Caco-2 (cell line): ENCODE data around the gene RBM20. TPM values are rescaled to one million over a fixed set of nuclear protein-coding genes. Genes with fewer than 3 reads are reported as not detected.

Source experiments
- BruUV-seq: library from RNA; stranded (reverse); fragments of 400-500 nt; replicated peaks from 2 replicates; lab custom pipeline; 2021; lab: Mats Ljungman, UMichigan
- CTCF ChIA-PET: fragments of 300-600 bp; sonication (Branson Sonifier 250); formaldehyde crosslinking; loops from one replicate; lab custom pipeline; 2022; ENCODE audit warnings: antibody characterized with exemption; lab: Charles Lee
- POLR2A ChIA-PET: fragments of 300-600 bp; sonication (Branson Sonifier 250); formaldehyde crosslinking; loops from one replicate; lab custom pipeline; 2022; ENCODE audit warnings: antibody characterized with exemption; lab: Charles Lee
- DNase-seq, 2 experiments: peaks; one replicate each; pipeline versions ENCODE4 v3.0.0 to v3.0.0-alpha.2; 2020 to 2022
- H3K27me3 ChIP-seq: replicated peaks from 2 replicates; pipeline ENCODE4 v1.6.0; 2011; ENCODE audit warnings: low read length; ENCODE audit not compliant: control insufficient read depth, insufficient read depth
- H3K36me3 ChIP-seq: 2 replicates; pipeline ENCODE4 v1.5.1; 2011; ENCODE audit warnings: low read length; ENCODE audit not compliant: control insufficient read depth, insufficient read depth
- H3K4me1 ChIP-seq: fragments of 250-450 bp; sonication (Bioruptor Pico); 2 replicates; pipeline ENCODE4 v1.5.1; 2020; ENCODE audit warnings: mild to moderate bottlenecking
- H3K4me3 ChIP-seq: 2 replicates; pipeline ENCODE4 v1.5.1; 2011; ENCODE audit warnings: low read depth, mild to moderate bottlenecking, control low read depth, low read length
- H3K9me3 ChIP-seq: fragments of 250-450 bp; sonication (Bioruptor Pico); 2 replicates; pipeline ENCODE4 v1.5.1; 2020; ENCODE audit warnings: mild to moderate bottlenecking, moderate library complexity
- H3K27ac Mint-ChIP-seq: one replicate; pipeline ENCODE4 v1.8.0; 2022; ENCODE audit warnings: mixed read lengths; ENCODE audit not compliant: unreplicated experiment
- H3K27me3 Mint-ChIP-seq: one replicate; pipeline ENCODE4 v1.8.0; 2022; ENCODE audit warnings: mixed read lengths; ENCODE audit not compliant: insufficient read depth, unreplicated experiment
- H3K36me3 Mint-ChIP-seq: one replicate; pipeline ENCODE4 v1.8.0; 2022; ENCODE audit warnings: mild to moderate bottlenecking, mixed read lengths; ENCODE audit not compliant: insufficient read depth, unreplicated experiment
- H3K4me1 Mint-ChIP-seq: one replicate; pipeline ENCODE4 v1.8.0; 2022; ENCODE audit warnings: low read depth, mixed read lengths; ENCODE audit not compliant: unreplicated experiment
- H3K4me3 Mint-ChIP-seq: one replicate; pipeline ENCODE4 v1.8.0; 2022; ENCODE audit warnings: mild to moderate bottlenecking, moderate library complexity, mixed read lengths; ENCODE audit not compliant: unreplicated experiment
- H3K9me3 Mint-ChIP-seq: one replicate; pipeline ENCODE4 v1.8.0; 2022; ENCODE audit warnings: mixed read lengths; ENCODE audit not compliant: unreplicated experiment
- intact Hi-C: fragments of 100-400 bp; cut with micrococcal nuclease; formaldehyde crosslinking; loops from one replicate; pipeline ENCODE4 v1.10.0; 2022; ENCODE audit not compliant: unreplicated experiment
- total RNA-seq: library from RNA; stranded (reverse); gene quantifications from 2 replicates; pipeline ENCODE4 v1.2.3, GENCODE V29; 2022
- TF ChIP-seq, protein P1 (sequence below), 2 experiments: fragments of 200-600 bp in 1 of 2; IDR thresholded peaks; 1 replicate in 1 of 2; 2 replicates in 1 of 2; pipeline versions ENCODE4 v1.5.1 to v1.8.0; 2011 to 2022; ENCODE audit warnings: antibody characterized with exemption in 1 of 2, control low read depth in 1 of 2, inconsistent platforms in 1 of 2, low read depth in 1 of 2, low read length in 1 of 2, mild to moderate bottlenecking in 1 of 2, moderate library complexity in 1 of 2; ENCODE audit not compliant: insufficient read depth in 1 of 2, severe bottlenecking in 1 of 2, unreplicated experiment in 1 of 2

The RBM20 gene
- total RNA-seq, 1 experiment from 2014 or later: 0.36 TPM

DNA sequence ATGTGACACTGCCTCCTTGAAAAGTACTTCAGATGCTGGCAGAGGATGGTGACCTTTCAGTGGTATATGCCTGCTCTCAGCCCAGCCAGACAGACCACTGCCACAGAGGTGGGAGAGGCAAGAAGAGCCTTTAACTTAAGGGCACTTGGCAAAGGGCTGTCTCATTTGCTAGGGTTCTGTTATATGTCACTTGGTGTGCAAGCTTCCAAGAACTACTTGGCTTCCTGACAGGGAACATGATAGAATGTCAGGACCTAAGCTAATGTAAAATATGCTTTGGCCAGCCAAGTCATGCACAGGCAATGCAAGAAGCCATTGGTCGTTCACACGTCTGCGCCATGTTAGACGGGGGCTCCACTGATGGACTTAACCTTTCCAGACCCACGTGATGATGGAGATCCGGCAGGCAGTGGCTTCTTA is 54.7 kb downstream of the RBM20 start:
- DNase-seq: no peak
- H3K27me3 ChIP-seq: no peaks in the 10 kb centered on the region
- Mint-ChIP-seq H3K9me3 (no peaks in the 10 kb centered on the region), H3K27me3 (no peaks in the 10 kb centered on the region), H3K4me3 (no peak overlapping the region), H3K27ac (no peak overlapping the region), H3K4me1 (peaks cover 9% of the 10 kb centered on the region), H3K36me3 (no peaks in the 10 kb centered on the region)
- 0 out of 2 replicates have a peak, but pooled peaks cover 4% of the 10 kb centered on the region for H3K4me1 ChIP-seq
- intact Hi-C loops: no loop called here
- H3K4me3 ChIP-seq: no peak overlapping the region
- ChIA-PET POLR2A (no interaction called here), CTCF (no interaction called here)
- no peaks in the 10 kb centered on the region for H3K9me3 ChIP-seq
- no TSS peak for BruUV-seq
- no peaks in the 10 kb centered on the region for H3K36me3 ChIP-seq
- TF ChIP-seq, protein P1, sequence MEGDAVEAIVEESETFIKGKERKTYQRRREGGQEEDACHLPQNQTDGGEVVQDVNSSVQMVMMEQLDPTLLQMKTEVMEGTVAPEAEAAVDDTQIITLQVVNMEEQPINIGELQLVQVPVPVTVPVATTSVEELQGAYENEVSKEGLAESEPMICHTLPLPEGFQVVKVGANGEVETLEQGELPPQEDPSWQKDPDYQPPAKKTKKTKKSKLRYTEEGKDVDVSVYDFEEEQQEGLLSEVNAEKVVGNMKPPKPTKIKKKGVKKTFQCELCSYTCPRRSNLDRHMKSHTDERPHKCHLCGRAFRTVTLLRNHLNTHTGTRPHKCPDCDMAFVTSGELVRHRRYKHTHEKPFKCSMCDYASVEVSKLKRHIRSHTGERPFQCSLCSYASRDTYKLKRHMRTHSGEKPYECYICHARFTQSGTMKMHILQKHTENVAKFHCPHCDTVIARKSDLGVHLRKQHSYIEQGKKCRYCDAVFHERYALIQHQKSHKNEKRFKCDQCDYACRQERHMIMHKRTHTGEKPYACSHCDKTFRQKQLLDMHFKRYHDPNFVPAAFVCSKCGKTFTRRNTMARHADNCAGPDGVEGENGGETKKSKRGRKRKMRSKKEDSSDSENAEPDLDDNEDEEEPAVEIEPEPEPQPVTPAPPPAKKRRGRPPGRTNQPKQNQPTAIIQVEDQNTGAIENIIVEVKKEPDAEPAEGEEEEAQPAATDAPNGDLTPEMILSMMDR (IDR thresholded peaks at IDR 0.05; ENCODE audit: insufficient read depth in 1 of 2, low read depth in 1 of 2, low read length in 1 of 2, severe bottlenecking in 1 of 2, unreplicated experiment in 1 of 2): no peak

- Mint-ChIP-seq H3K9me3 (no peaks in the 10 kb centered on the region), H3K27ac (no peak overlapping the region), H3K4me1 (peaks cover 9% of the 10 kb centered on the region), H3K4me3 (no peak overlapping the region), H3K27me3 (no peaks in the 10 kb centered on the region), H3K36me3 (no peaks in the 10 kb centered on the region)
- no TSS peak for BruUV-seq
- no peaks in the 10 kb centered on the region for H3K27me3 ChIP-seq
- no peak overlapping the region for H3K4me3 ChIP-seq
- no peak for DNase-seq
- no peaks in the 10 kb centered on the region for H3K9me3 ChIP-seq
- TF ChIP-seq, protein P1 (IDR thresholded peaks at IDR 0.05; ENCODE audit: insufficient read depth in 1 of 2, low read depth in 1 of 2, low read length in 1 of 2, severe bottlenecking in 1 of 2, unreplicated experiment in 1 of 2): no peak
- CTCF ChIA-PET: interaction anchor here (0.7 kb wide), 1 partner anchor 545 kb away, joined by 7 read pairs; no protein-coding TSS in a partner anchor
- intact Hi-C loops: no loop called here
- H3K4me1 ChIP-seq: 0 out of 2 replicates have a peak, but pooled peaks cover under 1% of the 10 kb centered on the region
- POLR2A ChIA-PET: no interaction called here
- no peaks in the 10 kb centered on the region for H3K36me3 ChIP-seq
Measured at GRCh38 chr10:110699859-110700468, 55.8 kb downstream of the RBM20 start.

- TF ChIP-seq, protein P1 (IDR thresholded peaks at IDR 0.05; ENCODE audit: insufficient read depth in 1 of 2, low read depth in 1 of 2, low read length in 1 of 2, severe bottlenecking in 1 of 2, unreplicated experiment in 1 of 2): no peak
- Mint-ChIP-seq H3K9me3 (no peaks in the 10 kb centered on the region), H3K4me1 (peaks cover 9% of the 10 kb centered on the region), H3K27me3 (no peaks in the 10 kb centered on the region), H3K4me3 (no peak overlapping the region), H3K36me3 (no peaks in the 10 kb centered on the region), H3K27ac (no peak overlapping the region)
- no peaks in the 10 kb centered on the region for H3K9me3 ChIP-seq
- ChIA-PET CTCF (no interaction called here), POLR2A (no interaction called here)
- BruUV-seq: no TSS peak
- DNase-seq: no peak
- no peaks in the 10 kb centered on the region for H3K27me3 ChIP-seq
- H3K36me3 ChIP-seq: no peaks in the 10 kb centered on the region
- intact Hi-C loops: no loop called here
- H3K4me3 ChIP-seq: no peak overlapping the region
- no peaks in the 10 kb centered on the region for H3K4me1 ChIP-seq
Measured at GRCh38 chr10:110700947-110701616, 56.9 kb downstream of the RBM20 start.
